Stimulated activated CD4-positive, alpha-beta T cell treated with anti-CD3 and anti-CD28 coated beads, TNF-alpha, amount 100 ng/mL, for 4 hours (primary cell): Measurements from ENCODE around the gene TCEAL7.
"Not testable (repeated sequence)": the region's sequence is repeated elsewhere in the genome, so short reads cannot be mapped to it uniquely, and the experiment has no call there.

Experiments
- DNase-seq, 3 experiments: peaks; one replicate each; pipeline ENCODE4 v3.0.0-alpha.2; 2020; ENCODE audit warnings: low read depth in 3 of 3

TCEAL7 gene

GRCh38 chrX:103329991-103330390 lies at the start of gene TCEAL7:
Gene TCEAL7, plus strand, starts transcription at chrX:103330239. Its CDS starts 1,165 bp downstream, at chrX:103331404.
- DNase-seq, result no peak

GRCh38 chrX:103293118-103293517 lies 36.9 kb upstream of the TCEAL7 start:
- DNase-seq, result no peak

GRCh38 chrX:103304705-103305104 lies 25.3 kb upstream of the TCEAL7 start:
- DNase-seq, result no peak

- DNase-seq, result not testable (repeated sequence)
These were observed 24.4 kb upstream of the TCEAL7 start for GRCh38 chrX:103305666-103306065.

- no peak for DNase-seq
These were observed 20.0 kb upstream of the TCEAL7 start for GRCh38 chrX:103309860-103310554.

- DNase-seq, result peak; percentile 55 to 76 (median 76)
These were observed 19.3 kb upstream of the TCEAL7 start, which contains the start of gene BEX2 for GRCh38 chrX:103310555-103311398. Gene BEX2, minus strand, starts transcription at chrX:103310990. Its CDS starts 1,014 bp downstream, at chrX:103309976.

- no peak for DNase-seq
These were observed 18.6 kb upstream of the TCEAL7 start for GRCh38 chrX:103311399-103311780.

GRCh38 chrX:103330681-103331288 lies 746 bp downstream of the TCEAL7 start:
- no peak for DNase-seq

- no peak for DNase-seq
These were observed 8.6 kb downstream of the TCEAL7 start for GRCh38 chrX:103338663-103339062.

- peak in 1 of 3 experiments; percentile 2 for DNase-seq
These were observed 13.1 kb downstream of the TCEAL7 start for GRCh38 chrX:103343105-103343504.

- no peak for DNase-seq
These were observed 14.6 kb downstream of the TCEAL7 start for GRCh38 chrX:103344606-103345005.

- DNase-seq, result no peak
These were observed 17.8 kb downstream of the TCEAL7 start for GRCh38 chrX:103347682-103348397.

- DNase-seq, result no peak
These were observed 26.2 kb downstream of the TCEAL7 start, which contains the start of gene TCEAL9 for GRCh38 chrX:103356130-103356798. Gene TCEAL9, plus strand, starts transcription at chrX:103356506. Its CDS starts 1,179 bp downstream, at chrX:103357685.

- no peak for DNase-seq
These were observed 26.8 kb downstream of the TCEAL7 start for GRCh38 chrX:103356858-103357257.

- no peak for DNase-seq
These were observed 27.8 kb downstream of the TCEAL7 start for GRCh38 chrX:103357871-103358270.

- not testable (repeated sequence) for DNase-seq
These were observed 29.6 kb downstream of the TCEAL7 start for GRCh38 chrX:103359605-103360004.

GRCh38 chrX:103360092-103360491 lies 30.1 kb downstream of the TCEAL7 start:
- DNase-seq, result no peak

GRCh38 chrX:103360916-103361315 lies 30.9 kb downstream of the TCEAL7 start:
- DNase-seq, result no peak

GRCh38 chrX:103361798-103362197 lies 31.8 kb downstream of the TCEAL7 start:
- no peak for DNase-seq

- no peak for DNase-seq
These were observed 32.4 kb downstream of the TCEAL7 start for GRCh38 chrX:103362474-103362873.

- DNase-seq, result no peak
These were observed 33.0 kb downstream of the TCEAL7 start for GRCh38 chrX:103363046-103363445.
